EH (cell line): ENCODE data around the gene GABRR2.
"Not testable (repeated sequence)": the region's sequence is repeated elsewhere in the genome, so short reads cannot be mapped to it uniquely, and the experiment has no call there.

ENCODE experiments used
- DNase-seq: peaks from one replicate; pipeline ENCODE4 v3.0.0-alpha.2; 2015; ENCODE audit warnings: low read depth

The GABRR2 gene

DNA sequence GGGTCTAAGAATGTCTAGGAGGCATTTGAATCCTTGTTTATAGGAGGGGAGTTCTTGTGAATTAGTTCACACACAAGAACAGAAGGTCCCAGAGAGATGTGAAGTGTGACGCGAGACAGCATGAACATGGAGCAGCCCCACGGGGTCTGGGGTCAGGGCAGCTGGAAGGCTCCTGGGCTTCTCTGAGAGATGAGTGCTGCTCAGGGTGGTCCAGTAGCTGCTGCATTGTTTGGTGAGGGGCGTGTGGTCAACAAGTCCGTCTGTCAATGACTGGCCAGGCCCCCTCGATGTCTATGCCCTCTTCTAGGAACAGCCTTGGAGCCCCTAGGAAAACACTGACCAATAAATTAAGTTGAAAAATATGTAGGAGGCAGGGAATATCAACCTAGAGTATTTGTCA is 57.8 kb downstream of the GABRR2 start:
- DNase-seq: no peak

DNA sequence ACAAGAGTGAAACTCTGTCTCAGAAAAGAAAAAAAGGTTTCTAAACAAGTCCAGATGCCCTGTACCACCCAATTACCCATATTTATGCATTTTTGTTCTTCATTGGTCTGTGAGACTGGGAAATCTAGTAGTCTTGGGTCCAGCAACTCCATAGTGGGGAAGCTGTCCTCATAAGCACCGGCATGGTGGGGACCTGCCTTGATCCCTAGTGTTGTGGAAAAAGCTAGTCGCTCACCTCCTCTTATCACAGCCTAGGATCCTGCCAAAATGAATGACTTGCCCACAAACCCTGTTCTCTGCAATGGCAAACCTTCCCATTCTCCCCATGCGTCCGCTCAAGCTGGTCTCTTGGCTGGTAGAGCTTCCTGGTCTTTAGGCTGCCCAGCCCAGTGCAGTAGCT is 59.7 kb downstream of the GABRR2 start:
- no peak for DNase-seq

DNA sequence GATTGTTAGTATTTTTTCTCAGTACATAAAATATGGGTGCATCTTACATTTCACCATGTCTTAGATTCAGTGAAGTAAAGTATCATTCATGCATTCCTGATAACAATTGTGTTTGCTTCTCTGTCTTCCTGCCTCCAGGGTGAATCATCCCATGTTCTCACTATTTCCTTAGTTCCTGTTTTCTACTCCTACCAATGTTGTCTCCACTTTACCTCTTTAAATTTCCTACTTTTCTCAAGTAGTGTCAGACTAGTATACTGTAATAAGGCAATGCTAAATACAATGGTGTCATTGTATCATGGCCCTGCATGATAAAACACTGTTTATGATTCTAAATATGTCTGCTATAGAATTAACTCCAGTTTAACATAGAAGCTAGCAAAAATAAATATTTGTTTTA is 60.5 kb downstream of the GABRR2 start:
- no peak for DNase-seq

DNA sequence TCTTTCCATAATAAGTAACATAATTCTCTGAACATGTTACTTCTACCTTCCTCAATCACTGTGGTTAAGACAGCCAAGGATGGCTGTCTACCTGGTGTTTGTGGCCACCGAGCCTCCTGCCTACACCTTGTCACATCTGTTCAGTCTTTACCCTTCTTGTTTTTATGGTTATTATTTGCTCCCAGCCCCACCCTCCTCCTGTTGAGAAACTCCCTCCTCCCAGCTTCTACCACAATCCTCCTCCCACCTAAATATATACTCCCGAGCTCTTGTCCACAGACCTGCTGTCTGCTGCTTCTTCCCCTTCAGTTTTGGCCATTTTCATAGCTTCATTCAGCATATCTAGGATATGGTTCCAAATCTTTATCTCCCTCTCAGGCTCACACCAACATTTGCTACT is 62.2 kb downstream of the GABRR2 start:
- no peak for DNase-seq

DNA sequence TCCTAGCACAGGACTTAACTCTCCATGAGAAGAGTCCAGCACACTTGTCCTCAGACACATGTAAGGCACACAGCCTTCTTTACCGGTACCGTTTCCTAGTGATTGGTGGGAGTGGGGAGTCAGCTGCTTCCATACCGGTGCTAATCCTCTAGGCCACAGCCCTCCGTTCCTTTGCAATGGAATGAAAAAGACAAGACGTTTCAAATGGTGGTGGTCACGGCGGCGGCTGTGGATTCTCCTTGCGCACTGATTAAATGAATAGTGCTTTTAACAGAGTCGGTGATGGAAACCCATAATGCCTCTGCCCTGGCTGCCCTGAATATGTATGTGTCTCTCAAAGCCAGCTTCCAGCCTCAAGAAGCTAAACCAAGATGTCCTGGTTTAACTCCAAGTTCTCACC is 63.1 kb downstream of the GABRR2 start:
- no peak for DNase-seq

DNA sequence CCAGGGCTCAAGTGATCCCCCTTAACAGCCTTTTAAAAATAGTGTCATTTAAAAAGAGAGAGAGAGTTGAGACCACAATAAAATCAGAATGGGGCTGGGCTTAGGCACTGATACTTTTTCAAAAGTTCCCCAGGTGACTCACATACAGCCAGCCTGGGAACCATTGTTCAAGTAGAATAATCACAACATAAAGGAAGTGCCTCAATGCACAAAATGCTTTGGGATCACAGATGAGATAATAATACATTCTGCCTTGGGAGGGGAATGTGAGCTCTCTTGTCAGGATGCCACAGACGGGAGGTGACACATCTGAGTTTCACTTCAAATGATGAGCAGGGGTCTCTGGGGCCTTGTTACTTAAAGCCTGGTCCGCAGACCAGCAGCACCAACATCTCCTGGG is 63.9 kb downstream of the GABRR2 start:
- DNase-seq: no peak

DNA sequence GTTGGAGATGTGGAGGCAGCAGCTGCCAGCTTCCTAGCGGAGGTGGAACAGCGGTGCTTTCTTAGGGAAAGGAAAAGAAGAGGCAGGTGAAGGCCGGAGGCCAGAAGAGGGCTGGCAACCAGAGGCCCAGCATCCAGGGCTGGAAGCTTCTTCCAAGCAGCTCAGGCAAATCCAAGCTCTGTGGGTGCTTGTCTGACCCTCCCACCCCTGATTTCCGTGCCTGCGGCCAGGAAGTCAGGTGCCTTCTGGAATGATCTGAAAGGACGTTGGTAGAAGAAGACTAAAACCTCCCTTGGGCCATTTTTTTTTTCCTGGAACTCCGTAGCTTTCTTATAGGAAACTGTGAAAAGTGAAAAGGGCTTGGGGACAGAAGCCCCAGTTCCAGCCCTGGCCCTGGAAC is 64.9 kb downstream of the GABRR2 start:
- no peak for DNase-seq

DNA sequence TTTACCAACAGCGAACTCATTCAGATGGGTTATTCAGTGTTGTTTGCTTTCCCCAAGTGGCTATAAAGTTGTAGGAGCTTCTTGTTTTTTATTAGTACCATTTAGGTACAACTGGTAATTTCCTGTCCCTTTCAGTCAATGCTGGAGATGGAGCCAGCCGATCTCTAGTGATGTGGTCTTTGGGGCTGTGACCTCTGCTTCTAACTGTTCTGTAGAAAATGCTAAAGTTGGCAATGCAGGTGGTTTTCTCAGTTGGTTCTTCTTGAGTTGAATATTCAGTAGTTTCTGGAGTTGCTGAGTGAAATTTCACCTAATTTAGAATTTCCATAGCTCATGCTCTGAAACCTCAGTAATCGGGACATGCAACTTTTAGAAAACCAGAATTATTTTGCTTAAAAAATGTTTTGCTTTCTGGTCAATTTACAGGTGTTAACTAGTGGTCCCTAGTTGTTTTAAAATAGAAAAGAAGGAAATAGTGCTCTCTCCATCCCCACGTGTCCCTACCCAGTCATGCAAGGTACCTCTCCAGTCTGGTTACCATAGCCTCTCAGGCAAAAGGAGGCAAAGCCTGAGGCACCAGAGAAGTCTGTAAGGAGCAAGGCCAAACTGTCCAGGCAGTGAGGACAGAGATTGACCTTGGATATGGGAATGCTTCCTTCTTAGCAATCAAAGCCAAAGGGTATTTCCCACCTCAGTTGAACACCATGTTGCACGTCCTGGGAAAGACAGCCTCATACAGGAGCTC is 70.7 kb downstream of the GABRR2 start:
- no peak for DNase-seq

DNA sequence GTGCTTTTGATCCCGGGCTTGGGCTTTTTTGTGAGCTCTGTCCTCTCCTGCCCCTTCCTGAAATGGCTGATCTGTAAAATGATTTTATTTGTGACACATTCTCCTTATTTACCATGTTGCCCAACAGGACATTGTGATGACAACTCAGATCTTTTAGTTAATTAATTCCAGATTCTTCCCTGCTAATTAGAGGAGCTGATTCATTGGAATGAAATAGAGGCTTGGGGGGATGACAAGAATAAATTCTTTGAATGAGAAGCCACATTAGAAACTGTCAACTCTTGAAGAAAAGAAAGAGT is 71.8 kb downstream of the GABRR2 start:
- DNase-seq: peak; percentile 20

DNA sequence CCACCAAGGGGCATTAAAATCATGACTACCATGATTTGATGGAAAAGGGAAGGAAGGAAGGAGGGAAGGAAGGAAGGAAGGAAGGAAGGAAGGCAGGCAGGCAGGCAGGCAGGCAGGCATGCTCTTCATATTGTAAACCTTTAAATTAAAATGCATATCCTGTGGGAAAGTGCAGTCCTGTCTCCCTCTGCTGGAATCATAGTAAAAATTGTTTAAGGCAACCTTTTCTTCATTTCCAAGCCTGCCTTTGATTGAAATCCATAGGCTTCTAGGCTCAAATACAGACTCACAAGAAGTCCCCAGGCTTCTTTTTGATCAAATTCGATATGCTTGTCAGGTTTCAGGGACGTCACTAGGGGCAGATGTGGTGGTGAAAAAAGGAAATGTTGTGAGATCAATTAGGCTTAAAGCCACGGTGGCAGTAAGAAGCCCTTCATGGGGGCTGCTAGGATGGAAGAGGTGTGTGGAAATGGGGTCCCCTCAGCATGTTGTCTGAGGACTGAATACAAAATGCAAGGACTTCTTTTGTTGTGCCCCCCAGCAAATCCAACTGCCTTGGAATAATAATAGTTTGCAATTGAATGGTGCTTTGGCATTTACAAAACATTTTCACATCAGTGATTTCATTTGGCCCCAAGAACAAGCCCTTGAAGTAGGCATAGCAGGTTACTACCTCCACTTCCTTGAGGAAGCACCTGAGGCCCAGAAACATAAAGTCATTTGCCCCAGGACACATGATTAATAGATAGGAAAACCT is 72.3 kb downstream of the GABRR2 start:
- DNase-seq: peak; percentile 57

DNA sequence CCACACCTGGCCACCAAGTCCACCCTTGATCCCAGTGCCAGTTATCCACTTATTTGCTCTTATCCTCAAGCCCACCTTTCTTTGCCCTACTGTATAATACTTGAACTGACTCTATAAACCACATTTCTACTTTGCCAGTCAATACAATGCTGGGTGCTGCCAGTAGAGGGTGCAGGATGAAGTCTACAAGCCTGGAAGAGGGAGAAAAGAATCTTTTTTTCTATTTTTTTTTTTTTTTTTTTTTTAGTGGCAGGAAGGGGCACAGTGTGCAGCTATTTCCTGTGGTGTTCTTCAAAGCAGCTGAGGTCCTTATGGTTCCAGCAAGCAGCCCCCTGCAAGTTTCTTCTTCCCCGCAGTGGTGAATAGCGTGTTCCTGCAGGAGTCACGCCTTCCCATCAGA is 75.8 kb downstream of the GABRR2 start:
- no peak for DNase-seq

DNA sequence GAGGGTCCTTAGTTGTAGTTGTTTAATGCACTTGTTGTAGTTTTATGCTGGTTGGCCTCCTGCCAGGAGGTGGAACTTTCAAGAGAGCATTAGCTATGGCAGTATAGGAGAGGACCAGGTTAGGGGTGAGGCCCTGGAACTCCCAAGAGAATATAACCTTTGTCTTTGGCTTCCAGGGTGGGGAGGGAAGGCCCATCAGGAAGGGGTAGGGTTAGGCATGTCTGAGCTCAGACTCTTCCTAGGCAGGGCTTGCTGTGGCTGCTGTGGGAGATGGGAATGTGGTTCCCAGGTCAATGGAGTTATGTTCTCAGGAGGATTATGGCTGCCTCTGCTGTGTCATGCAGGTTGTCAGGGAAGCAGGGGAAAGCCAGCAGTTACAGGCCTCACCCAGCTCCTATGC is 77.9 kb downstream of the GABRR2 start:
- DNase-seq: no peak

DNA sequence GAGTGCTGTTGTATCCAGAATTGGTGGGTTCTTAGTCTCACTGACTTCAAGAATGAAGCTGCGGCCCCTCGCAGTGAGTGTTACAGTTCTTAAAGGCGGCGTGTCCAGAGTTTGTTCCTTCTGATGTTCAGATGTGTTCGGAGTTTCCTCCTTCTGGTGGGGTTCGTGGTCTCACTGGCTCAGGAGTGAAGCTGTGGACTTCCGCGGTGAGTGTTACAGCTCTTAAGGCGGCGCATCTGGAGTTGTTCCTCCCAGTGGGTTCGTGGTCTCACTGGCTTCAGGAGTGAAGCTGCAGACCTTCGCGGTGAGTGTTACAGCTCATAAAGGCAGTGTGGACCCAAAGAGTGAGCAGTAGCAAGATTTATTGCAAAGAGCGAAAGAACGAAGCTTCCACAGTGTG is 81.5 kb downstream of the GABRR2 start:
- not testable (repeated sequence) for DNase-seq

DNA sequence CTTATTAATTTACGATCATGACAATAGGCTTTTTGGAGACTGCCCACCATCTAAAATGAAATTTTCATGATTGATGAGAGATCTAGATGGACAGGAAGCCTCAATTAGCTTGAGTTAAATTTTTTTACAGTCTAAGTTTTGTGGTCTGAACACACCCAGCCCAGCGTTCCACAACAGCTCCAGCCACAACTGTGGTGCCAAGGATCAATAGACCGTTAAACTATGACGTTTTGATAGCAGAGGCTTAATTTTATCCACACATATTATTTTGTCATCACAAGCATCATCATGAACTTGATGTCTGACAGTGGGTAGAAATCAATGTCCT is 92.4 kb downstream of the GABRR2 start:
- DNase-seq: no peak

DNA sequence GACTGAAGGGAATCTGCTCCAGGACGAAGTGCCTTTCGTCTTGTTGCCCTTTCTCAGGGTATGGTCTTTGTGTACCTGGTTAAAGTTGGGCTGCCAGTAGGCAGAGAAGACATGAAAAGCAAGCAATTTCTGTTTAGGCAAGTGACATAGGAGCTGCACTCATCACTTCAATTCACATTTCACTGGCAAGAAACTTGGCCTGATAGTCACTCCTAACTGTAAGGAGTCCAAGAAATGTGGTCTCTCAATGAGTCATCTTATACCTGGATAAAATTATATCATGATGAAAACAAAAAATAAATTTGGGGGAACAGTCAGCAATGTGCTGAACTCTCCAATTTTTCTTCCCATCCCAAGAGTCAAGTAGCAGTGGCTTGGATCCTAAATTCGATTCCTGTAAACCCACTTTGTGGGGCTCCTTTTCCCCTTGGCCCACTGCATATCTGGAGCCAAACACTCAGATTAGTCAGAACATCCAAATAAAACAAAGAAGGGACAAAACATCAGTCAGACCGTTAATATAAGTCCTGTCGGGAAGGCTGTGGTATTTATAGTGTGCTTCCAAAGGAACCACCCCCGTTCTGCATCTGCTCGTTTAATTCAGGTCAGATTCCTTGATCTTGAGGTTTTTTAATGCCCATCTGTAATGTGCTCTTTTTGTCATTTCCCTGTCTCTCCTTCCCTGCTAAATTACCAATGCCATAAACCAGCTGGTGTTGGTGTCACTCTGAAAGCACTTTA is 93.0 kb downstream of the GABRR2 start:
- DNase-seq: peak; percentile 6

DNA sequence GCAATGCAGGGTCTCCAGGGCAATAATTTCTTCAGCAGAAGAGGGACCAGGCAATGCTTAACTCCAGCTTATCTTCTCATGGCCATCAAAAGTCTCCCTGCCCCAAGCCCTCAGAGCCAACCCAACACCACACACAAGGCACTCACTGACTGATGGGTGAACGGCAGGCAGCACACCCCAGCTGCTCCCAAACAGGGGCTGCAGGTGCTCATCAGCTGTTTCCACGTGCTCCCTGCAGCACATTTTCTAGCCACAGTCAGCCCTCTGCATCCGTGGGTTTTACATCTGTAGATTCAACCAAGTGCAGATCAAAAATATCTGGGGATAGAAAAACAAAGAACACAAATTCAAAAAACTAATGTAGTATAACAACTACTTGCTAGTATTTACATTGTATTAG is 94.0 kb downstream of the GABRR2 start:
- DNase-seq: no peak

DNA sequence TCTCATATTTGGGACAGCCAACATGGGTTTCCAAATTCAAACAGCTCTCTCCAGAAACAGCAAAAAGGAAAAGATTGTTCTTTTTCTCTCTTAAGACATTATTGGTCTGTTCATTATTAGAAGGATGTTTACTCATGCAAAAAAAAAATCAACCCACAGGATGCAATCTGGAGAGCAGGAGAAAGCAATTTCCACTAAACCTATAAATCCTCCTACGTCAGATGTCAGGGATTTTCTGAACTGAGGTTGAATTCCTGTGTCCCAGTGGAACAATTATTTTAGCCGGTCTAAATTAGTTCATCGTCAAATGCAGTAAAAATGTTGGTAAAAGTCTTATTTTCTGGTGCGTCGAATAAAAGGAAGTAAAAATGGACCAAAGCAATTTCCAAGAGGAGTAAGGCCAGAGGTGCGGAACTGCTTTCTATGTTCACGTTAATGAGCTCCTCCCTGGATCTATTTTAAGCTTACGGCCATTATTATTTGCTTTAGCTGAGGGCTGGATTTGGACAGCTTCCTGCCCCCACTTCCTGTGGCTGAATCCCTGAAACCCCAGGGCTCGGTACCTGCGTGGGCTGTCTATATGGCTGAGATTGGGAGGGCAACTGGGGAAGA is 97.7 kb downstream of the GABRR2 start, which contains the start of gene GABRR1:
Gene GABRR1 (minus strand): TSS at position 60 of the 612 bp plus-strand sequence. CDS start 36 bp downstream, at position 24.
- DNase-seq: peak; percentile 6

DNA sequence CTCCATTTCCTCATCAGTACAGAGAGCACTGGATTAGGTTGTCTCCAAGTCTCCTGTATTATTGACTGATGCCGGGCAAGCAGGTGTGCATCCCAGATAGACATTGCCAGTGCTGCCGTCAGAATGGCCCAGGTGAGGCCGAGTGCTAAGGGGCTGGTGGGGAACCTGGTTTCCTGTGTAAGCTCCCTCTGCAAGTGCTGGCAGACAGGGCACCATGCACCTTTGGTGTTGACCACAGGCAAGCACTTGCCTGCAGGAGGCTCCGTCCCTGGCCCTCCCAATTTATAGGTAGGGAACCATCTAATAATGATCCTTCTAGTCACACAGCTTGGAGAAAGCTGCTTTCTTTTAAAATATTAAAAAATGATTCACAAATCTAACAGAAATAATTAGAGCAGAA is 98.7 kb downstream of the GABRR2 start:
- no peak for DNase-seq

DNA sequence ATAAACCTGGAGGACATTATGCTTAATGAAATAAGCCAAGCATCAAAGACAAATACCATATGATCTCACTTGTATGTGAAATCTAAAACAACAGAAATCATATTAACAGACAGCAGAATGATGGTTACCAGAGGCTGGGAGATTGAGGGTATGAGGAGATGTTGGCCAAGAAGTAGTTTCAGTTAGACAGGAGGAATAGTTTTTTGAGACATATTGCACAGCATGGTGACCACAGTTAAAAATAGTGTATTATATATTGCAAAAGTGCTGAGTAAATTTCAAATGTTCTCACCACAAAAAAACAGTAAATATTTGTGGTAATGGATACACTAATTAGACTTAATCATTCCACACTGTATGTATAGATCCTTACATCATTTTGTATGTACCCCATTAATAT is 99.7 kb downstream of the GABRR2 start:
- DNase-seq: no peak

DNA sequence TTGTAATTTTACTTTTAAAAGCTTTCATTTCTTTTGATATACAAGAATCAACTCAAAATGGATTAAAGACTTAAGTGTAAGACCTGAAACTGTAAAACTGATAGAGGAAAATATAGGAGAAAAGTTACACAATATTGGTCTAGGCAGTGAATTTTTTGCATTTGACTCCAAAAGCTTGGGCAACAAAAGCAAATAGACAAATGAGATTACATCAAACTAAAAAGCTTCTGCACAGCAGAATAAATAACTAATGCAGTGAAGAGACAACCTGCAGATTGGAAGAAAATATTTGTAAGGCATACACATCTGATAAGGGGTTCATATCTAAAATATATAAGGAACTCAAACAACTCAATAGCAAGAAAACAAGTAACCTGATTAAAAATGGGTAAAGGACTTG is 100.9 kb downstream of the GABRR2 start:
- no peak for DNase-seq

DNA sequence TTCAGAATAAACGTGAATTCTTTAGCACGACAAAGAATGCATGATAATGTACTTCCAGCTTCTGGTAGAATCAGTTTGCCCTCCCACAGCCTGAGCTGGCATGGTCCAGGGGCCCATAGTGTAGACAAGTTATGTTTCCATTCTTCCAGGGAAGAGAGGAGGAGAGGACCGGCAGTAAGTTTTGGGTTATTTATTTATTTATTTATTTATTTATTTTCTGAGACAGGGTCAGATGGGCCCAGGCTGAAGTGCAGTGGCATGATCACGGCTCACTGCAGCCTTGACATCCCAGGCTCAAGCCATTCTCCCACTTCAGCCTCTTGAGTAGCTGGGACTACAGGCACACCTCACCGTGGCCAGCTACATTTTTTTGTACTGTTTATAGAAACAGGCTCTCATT is 102.6 kb downstream of the GABRR2 start:
- no peak for DNase-seq

DNA sequence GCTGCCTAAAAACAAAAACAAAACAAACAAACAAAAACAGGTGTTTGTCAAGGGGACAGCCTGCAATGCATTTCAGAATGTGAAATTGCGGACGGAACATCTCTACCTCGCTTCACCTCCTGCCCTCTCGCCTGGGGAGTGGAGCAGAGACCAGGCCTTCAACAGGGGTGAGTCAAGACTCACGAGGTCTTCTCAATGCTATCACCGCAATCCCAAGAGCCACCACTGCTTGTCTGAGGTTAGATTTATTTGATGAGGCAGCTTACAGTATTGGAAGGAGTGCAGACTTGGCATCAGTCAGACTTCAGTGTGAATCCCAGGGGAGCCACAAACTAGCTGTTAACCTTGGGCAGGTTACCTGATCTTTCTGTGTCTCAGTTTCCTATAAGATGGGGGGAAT is 105.6 kb downstream of the GABRR2 start:
- no peak for DNase-seq

DNA sequence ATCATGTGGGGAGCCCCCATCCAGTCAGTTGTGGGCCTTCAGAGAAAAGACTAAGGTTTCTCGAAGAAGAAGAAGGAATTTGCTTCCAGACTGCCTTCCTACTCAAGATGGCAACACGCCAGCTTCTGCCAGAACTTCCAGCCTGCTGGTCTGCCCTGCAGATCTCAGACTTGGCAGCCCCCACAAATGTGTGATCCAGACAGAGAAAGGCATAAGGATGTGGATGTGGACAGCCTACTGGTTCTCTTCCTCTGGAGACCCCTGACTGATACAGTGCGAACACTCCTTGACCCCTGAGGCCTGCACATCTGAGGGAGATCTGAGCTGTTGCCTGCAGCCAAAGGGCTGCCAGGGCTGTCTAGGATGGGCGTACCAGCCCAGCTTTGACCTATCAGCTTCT is 106.5 kb downstream of the GABRR2 start:
- no peak for DNase-seq
